ENCODE measurements around the gene ACAD10. TPM values are rescaled to one million over a fixed set of nuclear protein-coding genes. Genes with fewer than 3 reads are reported as not detected.
A peak's percentile ranks its signal among the peaks of the same experiment; 100 is the strongest.

Gene ACAD10
- total RNA-seq, 1 donor from 2014 or later = 9.5 TPM

GRCh38 chr12:111775205-111776193 lies 89.6 kb downstream of the ACAD10 start:
- DNase-seq (ENCODE audit: low read depth, low spot score) = peak; percentile 77

GRCh38 chr12:111776836-111777344 lies 91.0 kb downstream of the ACAD10 start:
- DNase-seq (ENCODE audit: low read depth, low spot score) = no peak

DNA sequence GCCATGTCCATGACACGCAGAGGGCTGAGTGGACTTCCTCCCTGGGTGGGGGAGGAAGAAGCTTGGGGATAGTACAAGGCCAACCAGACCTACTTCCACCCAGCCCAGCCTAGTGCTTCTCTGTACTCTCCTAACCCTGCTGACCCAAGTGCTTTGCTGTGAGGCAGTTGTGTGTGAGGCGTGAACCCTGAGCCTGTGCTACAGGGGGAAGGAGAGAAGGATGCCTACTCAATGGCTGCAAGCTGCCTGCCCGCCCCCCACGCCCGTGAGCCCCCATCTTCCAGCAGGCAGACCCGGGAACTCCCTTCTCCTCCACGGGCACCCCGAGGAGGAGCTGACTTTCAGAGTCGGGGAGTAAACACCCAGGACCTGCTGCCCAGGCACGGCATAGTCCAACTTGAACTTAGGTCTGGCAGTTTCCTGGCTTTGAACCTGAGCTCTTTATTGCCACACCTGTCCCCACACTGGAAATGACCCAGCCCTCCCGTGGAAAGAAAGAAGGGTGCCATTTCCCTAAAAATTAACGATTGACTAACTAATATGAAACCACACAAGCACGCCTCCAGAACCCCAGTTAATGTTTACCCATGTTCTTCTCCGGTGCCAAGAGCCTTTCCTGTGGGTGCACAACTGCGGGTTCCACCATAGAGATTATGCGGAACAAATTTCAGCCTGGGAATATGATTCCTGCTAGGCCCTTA lies 91.6 kb downstream of the ACAD10 start:
- no peak for DNase-seq (ENCODE audit: low read depth, low spot score)

DNA sequence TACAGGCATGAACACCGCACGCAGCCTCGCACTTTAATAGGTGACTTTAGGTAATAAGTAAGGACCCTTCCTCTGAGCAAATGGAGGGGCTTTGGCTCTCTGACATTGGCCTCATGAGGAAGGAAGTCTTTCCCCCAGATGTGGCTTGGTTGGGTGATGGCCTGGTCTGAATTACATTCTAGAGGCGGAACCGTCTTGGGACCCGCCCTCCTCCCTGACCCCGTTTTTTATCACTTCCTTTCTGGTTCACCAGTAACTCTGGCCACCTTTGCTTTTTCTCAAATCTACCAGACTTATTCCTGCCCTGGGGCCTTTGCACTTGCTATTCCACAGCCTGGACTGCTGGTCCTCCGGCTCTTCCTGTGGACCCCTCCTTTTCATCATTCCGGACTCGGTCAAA lies 94.3 kb downstream of the ACAD10 start:
- DNase-seq (ENCODE audit: low read depth, low spot score) = no peak

DNA sequence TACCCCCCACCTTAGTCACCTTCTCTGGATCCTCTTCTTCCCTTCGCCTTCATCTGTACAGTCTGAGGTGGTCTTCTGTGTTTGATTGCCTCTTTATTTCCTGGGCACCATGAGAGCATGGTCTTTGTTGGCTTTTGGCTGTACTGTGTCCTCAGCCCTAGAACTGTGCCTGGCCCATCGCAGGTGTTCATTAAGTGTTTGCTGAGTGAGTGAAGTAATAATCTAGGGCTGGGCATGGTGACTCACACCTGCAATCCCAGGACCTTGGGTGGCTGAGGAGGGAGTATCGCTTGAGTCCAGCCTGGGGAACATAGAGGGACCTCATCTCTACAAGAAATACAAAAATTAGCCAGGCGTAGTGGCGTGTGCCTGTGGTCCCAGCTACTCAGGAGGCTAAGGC lies 94.8 kb downstream of the ACAD10 start:
- no peak for DNase-seq (ENCODE audit: low read depth, low spot score)

DNA sequence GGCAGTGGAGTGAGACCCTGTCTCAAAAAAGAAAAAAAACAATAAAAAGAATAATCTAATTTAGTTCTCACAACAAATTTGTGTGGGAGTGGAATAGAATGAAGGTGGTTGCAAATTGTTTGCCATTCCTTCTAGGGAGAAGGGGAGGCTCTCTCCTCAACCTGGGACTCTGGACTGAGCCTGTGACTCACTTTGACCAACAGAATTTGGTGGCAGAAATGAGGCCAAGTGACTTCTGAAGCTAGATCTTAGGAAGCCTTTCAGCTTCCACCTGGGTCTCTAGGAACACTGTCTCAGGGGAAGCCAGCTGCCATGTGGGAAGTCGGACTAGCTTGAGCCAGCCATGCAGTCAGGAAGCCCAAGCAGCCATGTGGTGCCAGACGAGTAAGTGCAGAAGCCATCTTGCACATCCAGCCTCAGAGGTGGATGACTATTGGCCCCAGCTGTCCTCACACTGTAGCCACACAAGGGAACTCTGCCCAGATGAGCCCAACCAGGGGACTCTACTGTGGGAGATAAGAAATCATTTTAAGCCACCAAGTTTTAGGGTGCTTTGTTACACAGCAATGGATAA lies 95.3 kb downstream of the ACAD10 start:
- DNase-seq (ENCODE audit: low read depth, low spot score) = no peak

DNA sequence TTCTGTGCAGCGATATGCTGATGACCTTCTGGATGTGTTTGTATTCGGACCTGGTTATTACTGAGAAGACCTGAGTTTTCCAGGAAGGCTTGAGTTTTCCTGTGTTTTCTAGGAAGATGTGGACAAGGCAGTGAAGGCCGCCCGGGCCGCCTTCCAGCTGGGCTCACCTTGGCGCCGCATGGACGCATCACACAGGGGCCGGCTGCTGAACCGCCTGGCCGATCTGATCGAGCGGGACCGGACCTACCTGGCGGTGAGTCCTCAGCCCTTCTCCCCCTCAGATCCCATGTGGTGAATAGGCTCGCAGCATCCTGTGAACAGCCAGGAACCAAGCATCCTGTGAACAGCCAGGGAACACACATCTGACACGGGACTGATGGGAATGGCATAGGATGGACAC lies 97.2 kb downstream of the ACAD10 start:
- no peak for DNase-seq (ENCODE audit: low read depth, low spot score)

DNA sequence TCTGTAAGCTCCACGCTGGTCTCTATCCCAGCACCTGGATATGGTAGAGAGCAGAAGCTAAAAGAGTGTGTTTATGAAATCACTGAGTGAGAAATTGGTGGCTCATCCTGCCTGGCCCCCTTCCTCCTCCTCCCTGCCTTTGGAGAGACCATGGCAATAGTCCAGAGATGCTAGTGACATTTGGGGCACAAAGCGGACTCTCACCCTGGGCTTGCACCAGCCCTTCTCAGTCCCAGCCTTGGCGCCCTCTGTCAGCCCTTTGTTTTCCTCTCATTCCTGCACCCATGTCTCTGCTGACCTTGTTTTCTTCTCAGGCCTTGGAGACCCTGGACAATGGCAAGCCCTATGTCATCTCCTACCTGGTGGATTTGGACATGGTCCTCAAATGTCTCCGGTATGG lies 99.1 kb downstream of the ACAD10 start:
- DNase-seq (ENCODE audit: low read depth, low spot score) = no peak

DNA sequence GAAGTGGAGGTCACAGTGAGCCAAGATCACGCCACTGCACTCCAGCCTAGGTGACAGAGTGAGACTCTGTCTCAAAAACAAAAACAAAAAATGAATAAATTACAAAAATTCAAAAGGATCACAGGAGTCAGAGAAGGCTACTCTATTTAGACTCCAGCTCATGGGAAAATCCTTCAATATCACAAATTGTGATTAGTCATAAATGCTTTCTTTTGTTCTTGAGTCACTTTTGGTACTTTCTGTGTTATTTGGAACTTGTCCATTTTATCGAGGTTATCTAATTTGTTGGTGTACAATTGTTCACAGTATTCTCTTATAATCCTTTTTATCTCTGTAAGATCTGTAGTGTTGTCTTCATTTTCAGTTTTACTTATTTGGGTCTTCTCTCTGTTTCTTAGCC lies 99.8 kb downstream of the ACAD10 start:
- DNase-seq (ENCODE audit: low read depth, low spot score) = peak; percentile 51

- DNase-seq (ENCODE audit: low read depth, low spot score) = no peak
Measured at GRCh38 chr12:111788178-111788654, 102.4 kb downstream of the ACAD10 start.

- no peak for DNase-seq (ENCODE audit: low read depth, low spot score)
Measured at GRCh38 chr12:111789779-111790178, 103.9 kb downstream of the ACAD10 start.

- no peak for DNase-seq (ENCODE audit: low read depth, low spot score)
Measured at GRCh38 chr12:111791507-111791906, 105.7 kb downstream of the ACAD10 start.

DNA sequence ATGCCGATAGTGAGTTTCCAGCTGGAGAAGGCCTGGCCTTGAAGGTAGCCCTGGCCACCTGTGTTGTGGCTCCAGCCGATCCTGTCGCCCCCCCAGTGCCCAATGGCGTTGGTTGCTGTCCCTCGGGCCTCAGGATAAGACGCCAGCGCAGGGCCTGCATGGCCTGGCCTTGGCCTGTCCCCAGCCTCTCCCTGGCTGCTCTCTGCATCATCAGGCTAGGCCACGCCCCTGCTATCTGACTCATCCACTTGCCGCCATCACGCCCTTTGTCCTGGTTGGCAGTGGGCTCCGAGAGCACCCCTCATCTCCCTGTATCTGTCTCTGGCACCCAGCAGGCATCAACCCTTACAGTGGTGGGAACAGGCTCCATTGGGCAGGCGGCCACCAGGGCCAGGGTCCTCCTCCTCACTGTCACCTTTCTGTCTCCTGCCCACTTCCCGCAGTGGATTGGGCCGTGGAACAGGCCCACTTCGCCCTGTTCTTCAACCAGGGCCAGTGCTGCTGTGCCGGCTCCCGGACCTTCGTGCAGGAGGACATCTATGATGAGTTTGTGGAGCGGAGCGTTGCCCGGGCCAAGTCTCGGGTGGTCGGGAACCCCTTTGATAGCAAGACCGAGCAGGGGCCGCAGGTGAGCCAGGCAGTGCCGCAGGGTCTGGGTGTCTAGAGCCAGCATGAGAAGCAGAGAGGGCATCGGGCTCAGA lies 106.5 kb downstream of the ACAD10 start:
- DNase-seq (ENCODE audit: low read depth, low spot score) = no peak

DNA sequence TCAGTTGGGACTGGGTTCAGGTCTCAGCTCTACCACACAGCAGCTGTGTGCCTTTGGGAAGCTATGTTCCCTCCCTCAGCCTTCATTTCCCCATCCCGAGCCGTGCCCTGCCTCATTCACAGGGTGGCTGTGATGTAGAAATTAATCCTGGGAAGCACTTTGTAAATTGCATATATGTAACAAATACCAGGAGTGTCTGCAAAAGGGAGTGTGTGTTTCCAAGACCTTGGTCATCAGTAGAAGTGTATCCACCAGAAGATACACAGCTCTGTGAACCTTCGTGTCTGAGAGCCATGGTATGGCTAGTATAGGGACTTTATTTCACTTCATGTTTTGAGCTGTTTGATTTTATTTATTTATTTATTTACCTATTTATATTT lies 107.0 kb downstream of the ACAD10 start:
- no peak for DNase-seq (ENCODE audit: low read depth, low spot score)

- DNase-seq (ENCODE audit: low read depth, low spot score) = no peak
Measured at GRCh38 chr12:111798182-111798581, 112.3 kb downstream of the ACAD10 start.

- no peak for DNase-seq (ENCODE audit: low read depth, low spot score)
Measured at GRCh38 chr12:111799758-111800157, 113.9 kb downstream of the ACAD10 start.

DNA sequence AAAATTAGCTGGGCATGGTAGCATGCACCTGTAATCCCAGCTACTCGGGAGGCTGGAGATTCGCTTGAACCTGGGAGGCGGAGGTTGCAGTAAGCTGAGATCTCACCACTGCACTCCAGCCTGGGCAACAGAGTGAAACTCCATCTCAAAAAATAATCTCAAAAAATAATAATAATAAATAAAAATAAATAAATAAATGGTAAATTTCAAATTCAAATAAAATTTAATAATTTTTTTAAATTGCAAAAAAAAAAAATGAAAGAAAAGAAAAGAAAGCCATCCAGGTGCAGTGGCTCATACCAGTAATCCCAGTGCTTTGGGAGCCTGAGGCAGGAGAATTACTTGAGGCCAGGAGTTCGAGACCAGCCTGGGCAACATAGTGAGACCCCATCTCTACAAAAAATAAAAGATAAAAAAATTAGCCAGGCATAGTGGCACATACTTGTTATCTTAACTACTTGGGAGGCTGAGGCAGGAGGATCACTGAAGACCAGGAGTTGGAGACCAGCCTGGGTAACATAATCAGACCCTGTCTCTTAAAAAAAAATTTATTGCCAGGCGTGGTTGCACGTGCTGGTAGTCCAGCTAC lies 117.3 kb downstream of the ACAD10 start:
- no peak for DNase-seq (ENCODE audit: low read depth, low spot score)

- no peak for DNase-seq (ENCODE audit: low read depth, low spot score)
Measured at GRCh38 chr12:111803851-111804250, 118.0 kb downstream of the ACAD10 start.

DNA sequence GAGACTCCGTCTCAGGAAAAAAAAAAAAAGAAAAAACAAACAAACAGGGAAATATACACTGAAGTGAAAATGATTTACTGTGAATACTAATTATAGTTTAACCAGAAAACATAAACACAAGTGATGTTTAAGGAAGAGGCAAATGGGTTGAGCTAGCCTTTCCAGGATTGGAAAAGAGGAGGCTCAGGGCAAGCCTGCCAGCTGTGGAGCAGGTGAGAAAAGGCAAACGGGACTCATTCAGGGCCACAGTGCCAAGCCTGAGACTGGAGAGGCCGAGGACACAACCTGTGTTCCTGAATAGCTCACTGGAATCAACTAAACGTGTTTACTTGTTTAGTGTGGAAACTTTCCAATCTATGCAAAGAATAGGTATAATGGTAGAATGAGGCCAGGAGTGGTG lies 120.5 kb downstream of the ACAD10 start:
- no peak for DNase-seq (ENCODE audit: low read depth, low spot score)

Data from pulmonary artery endothelial cell (primary cell).